GM21367 (cell line): ENCODE results near the gene CALN1.
"Not testable (repeated sequence)": the region's sequence is repeated elsewhere in the genome, so short reads cannot be mapped to it uniquely, and the experiment has no call there.

ENCODE experiments used
- ATAC-seq: cut with Tn5 transposase; IDR thresholded peaks from one replicate; pipeline ENCODE4 v1.9.1; 2021; ENCODE audit not compliant: unreplicated experiment

CALN1 gene

DNA sequence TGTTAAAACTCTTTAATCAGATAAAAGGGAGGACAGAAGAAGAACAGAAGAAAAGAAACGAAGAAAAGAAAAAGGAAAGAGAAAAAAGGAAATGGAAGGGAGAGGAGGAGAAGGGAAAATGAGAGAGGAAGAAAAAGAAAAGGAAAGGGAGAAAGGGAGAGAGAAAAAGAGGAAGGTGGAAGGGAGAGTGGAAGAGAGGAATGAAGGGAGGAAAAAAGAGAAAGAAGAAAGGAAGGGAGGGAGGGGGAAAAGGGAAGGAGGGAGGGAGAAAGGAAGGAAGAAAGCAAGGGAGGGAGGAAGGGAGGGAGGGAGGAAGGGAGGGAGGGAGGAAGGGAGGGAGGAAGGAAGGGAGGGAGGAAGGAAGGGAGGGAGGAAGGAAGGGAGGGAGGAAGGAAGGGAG is 305.7 kb downstream of the CALN1 start:
- no peak for ATAC-seq

DNA sequence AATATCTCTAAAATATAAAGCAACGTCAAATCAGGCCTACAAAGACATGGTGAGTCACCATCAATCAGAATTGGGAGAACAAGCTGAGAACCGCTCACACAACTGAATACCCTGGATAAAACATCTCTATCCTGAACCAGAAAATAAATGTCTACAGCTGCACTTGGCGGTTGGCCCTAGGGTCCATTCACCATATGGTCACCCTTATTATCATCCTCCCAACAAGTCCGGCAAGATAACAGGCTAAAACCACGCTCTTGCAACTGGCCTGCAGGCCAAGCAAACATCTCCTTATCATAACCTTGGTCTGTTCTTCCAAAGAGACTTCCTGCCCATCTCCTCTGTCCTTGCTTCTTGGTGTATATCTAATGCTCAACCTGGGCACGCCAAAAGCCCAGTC is 310.7 kb downstream of the CALN1 start:
- no peak for ATAC-seq

DNA sequence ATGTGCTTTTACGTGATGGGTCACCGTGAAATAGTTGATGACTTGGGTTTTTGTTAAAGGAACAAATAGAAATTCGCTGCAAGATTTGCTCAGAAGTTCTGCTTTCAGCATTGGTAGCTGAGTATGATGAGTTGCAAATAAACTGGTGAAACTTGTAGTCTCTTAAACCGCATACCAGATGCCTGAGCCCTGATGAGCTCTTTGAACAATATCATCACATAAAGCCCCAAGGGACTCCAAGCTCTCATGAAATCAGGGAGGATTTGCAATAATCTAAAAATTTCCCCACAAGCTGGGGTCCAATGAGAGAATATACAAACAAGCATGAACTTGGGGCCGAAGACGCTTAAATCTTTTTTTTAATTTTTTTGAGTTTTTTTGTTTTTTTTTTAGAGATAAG is 312.4 kb downstream of the CALN1 start:
- ATAC-seq, result no peak

DNA sequence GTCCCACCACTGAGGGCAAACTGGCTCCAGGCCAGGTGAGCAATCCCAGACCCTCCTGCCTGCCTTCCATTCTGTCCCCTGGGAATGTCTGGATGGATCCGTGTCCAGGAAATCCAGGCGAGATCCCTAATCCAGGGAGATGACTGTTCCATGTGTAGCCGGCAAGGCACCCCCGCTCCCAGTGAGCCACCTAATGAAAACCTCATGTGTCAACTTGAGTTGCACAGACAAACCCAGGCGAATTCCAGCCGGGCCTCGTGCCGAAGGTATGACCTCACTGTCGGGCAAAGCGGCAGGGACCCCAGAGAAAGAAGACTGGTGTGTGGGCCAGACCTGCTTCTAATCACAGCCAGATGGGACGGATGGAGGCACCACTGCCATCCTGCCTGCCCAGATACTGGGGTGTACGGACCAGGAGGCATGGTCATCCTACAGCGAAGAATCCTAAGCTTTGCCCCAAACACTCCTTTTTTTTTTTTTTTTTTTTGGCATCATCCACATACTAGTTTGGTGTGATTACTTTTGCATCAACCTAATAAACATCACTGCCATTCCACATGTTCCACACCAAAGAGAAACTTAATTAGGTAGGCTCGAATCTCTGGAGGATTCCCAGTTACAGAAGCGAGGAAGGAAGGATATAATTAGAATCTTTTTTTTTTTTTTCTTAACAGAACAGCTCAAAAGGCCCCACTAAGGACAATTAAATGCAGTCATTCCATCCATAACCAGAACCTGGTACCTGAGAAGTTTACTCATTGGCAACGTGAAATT is 313.1 kb downstream of the CALN1 start:
- ATAC-seq, result no peak

DNA sequence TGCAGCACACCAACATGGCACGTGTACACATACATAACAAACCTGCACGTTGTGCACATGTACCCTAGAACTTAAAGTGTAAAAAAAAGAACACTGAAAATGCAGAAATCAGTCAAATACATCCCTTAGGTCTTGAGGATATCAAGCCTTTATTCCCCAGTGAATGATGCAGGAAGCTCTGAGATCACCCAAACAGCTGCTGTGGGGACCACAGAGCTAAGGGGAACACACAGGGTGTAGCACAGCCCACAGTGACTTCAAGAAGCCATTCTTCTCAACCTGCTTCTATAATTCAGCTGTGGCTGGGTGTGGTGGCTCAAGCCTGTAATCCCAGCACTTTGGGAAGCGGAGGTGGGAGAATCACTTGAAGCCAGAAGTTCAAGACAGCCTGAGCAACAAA is 314.9 kb downstream of the CALN1 start:
- no peak for ATAC-seq

DNA sequence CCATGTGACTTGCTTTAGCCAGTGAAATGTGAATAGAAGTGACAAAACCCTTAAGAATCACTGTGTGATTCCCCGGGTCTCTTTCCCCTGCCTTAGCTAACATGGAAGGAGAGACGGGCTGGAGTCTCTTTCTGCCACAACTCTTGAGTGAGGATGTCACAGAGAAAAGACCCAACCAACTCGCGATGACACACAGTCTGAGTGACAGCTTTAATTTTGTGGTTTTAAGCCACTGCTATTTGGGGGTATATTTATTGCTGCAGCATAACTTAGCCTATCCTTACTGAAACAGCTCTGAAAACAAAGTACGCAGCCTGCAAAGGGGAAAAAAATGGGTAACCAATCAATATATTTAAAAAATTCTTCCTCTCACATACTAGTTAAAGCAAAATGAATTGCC is 319.4 kb downstream of the CALN1 start:
- no peak for ATAC-seq

DNA sequence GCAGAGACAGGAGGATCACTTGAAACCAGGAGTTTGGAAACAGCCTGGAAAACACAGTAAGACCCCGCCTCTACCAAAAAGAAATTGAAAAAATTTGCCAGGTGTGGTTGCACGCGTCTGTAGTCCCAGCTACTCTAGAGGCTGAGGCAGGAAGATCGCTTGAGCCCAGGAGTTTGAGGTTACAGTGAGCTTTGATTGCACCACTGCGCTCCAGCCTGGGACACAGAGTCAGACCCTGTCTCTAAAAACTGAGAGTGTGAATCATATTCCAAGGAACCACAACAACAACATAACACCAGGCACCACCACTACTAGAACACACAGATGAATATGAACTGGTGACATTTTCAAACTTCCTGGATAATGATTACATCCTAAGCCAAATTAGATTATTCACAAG is 324.2 kb downstream of the CALN1 start:
- no peak for ATAC-seq

DNA sequence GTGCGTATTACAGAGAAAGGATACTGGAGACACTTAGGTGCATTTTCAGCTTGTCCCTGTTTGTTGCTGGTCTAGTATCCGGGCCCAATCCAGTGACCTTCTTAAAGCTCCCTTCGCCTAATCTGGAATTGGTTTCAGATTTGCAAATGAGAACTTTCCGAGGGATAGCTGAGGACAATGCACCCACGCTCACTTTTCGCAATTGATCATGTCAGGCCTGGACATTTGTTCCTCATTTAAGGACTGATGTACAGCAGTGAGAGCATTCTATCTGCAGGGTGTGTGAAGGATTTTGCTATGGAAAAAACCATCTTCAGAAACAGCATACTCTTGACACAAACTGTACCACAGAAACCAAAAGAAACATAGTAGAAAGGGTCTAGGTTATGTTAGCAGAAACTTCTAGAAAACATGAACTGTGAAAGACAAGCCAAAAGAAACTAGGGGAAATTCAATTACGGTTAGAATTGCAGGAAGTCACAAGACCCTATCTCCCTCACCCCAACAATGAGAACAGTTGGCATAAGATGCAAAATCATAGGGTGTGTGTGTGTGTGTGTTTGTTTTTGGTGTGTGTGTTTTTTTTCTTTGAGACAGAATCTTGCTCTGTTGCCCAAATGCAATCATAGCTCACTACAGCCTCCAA is 331.1 kb downstream of the CALN1 start:
- ATAC-seq, result no peak

DNA sequence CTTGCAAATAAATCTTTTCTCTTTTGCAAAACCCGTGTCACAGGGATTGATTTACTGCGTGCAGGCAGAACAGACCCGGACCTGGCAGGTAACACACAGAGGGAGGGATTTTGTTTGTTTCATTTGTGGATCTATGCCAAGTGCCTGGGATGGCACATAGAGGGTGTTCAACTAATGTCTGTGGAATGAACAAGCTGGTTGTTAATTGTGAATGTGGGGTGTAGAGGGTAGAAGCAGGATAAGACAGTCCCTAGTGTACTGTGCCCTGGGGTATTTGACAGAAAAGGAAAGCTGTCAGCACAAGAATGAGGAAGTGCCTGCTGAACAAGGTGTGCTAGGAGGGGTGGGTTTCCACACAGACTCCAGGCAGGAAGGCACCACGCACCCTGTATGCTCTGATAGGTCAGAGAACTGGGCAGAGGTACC is 331.8 kb downstream of the CALN1 start:
- no peak for ATAC-seq

DNA sequence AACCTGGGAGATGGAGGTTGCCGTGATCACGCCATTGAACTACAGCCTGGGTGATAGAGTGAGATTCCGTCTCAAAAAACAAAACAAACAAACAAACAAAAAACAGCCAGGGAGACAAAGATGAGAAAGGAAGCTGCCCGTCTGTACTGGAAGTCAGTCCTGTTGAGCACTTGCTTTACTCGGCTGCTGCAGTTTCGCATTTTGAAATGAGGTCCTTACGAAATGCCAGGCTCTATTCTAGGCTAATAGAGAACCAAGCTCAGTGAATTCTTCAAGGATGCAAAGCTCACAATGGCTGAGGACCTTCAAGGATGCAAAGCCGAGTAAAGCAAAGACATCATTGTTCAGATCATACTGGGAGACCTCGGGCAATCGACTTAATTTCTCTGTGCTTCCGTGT is 333.3 kb downstream of the CALN1 start:
- no peak for ATAC-seq

DNA sequence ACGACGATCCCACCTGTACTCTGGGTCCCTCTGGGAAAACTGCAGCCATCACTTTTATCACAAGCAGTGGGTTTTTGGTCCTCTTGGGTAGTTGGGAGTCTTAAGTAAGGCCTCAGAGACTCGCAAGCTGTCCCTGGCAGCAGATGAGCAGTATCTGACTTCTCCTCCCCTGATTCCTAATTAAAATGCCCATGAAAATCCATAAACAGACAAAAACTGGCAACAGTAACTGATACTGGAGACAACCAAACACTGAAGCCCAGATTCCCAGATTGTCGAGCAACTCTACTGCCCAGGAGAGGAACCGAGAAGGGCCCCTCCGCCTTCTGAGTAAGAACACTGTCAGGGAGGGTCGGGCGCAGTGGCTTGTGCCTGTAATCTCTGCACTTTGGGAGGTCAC is 333.8 kb downstream of the CALN1 start:
- ATAC-seq, result no peak

DNA sequence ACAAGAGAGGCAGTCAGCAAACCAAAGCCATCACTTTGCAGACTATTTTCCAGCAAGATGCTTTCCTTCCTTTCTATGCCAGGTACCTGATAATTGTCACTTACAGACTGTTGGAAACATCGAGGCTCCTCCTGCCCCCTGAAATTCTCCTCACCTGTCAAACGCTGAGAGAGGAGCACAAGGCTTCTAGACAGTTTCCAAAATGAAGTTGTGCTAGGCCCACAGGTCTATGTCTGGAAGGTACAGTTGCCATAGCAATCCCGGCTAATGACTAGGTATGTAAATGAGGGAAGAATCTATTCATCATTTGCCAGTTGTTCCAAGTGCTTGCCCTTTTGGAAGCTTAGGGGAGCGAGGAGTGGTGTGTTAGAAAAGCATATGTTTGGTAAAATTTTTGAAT is 334.4 kb downstream of the CALN1 start:
- ATAC-seq, result no peak

DNA sequence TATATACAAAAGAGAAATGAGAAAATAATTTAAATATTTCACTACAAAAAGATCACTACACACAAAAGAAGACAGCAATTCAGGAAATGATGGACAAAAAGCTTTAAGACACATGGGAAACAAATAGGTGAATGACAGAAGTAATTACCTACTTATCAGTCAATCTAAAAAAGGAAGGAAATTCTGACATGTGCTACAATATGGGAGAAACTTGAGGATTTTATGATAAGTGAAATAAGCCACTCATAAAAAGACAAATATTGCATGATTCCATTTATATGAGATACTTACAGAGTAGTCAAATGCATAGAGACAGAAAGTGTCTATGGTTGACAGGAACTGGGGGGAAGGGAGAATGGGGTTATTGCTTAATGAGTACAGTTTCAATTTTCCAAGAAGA is 339.2 kb downstream of the CALN1 start:
- no peak for ATAC-seq

DNA sequence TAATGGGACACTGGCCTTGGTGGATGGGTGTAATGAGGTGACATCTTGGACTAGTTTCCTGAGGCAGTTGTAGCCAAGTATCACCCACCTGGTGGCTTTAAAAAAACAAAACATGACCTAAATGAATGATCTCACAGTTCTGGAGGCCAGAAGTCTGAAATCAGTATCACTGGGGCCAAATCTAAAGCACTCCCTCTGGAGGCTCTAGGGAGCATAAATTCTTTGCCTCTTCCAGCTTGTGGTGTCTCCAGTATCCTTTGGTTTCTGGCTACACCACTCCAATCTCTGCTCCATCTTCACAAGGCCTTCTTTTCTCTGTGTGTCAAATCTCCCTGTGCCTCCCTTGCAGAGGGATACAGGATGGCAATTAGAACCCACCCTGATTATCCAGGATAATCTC is 342.9 kb downstream of the CALN1 start:
- no peak for ATAC-seq

DNA sequence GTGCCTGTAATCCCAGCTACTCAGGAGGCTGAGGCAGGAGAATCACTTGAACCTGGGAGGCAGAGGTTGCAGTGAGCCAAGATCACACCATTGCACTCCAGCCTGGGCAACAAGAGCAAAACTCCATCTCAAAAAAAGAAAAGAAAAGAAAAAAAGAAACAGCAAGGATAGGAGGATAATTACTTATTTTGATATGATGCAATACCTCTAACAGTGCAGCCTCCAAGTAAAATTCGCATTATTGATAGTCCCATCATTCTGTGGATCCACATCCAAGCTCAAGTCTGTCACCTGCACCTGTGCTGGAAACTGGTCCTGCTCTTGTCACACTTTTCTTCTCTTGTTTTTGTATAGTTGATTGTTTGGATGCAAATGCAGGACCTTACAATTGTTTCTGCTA is 346.4 kb downstream of the CALN1 start:
- not testable (repeated sequence) for ATAC-seq

DNA sequence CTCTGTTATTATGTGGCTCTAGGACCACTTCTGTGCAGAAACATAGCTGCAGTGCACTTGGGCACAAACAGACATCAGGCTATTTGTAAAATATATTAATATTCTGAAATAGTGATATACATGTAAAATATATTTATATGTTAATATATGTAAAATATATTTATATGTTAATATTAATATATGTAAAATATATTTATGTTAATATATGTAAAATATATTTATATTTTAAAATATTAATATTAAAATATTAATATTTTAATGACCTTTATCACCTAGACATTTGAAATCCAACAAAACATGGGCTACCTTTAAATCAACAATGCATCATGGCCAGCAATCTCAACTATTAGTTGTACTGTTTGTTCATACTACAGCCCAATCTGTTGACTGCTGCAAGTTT is 347.2 kb downstream of the CALN1 start:
- no peak for ATAC-seq

DNA sequence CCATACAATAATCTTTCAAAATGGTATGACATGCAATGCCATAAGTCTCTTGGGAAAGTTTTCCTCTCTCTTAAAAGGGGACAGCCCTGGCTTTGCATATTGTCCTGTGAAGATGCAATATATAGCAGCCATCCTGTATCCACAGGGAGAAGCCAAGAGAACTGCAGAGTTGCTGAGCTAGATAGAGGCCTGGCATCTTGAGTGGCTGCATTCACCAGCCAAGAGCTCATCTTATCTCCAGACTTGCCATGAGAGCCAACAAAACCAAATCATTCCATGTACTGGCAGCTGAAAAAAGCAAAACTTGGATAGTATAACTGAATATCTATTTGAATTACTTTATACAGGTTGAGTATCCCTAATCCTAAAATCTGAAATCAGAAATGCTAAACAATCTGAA is 348.8 kb downstream of the CALN1 start:
- ATAC-seq, result no peak

DNA sequence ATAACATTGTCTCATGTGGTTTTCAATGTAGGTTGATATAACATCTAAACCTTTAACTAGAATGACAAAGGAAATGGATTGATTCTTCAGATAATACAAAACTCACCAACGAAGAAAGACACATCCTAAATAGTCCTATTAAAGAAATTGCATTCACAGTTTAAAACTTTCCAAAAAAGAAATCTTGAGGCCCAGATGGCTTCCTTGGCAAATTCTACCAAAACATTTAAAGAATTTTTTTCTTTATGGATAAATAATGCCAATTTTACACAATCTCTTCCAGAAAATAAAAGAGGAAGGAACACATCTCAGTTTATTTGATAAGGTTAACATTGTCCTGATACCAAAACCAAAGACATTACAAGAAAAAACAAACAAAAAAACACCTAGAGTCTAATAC is 349.5 kb downstream of the CALN1 start:
- ATAC-seq, result no peak

DNA sequence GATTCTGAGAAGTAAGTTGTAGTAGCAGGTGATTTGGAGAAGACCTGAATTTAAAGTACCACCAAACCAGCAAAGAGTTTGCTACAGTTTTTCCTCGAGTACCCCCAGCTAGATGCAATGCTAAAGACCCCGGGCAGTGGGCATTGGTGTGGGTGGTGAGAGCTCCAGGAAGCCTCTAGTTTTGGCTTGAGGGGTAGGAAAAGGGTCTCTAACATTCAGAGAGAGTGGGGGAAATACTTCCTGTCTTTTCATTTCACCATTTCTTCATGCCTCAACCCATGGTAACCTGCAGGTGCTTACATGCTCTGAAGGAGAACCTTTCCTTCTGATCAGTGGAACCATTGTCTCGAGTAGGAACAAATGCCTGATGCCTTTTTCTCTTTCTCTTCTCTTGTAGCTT is 352.2 kb downstream of the CALN1 start:
- no peak for ATAC-seq

DNA sequence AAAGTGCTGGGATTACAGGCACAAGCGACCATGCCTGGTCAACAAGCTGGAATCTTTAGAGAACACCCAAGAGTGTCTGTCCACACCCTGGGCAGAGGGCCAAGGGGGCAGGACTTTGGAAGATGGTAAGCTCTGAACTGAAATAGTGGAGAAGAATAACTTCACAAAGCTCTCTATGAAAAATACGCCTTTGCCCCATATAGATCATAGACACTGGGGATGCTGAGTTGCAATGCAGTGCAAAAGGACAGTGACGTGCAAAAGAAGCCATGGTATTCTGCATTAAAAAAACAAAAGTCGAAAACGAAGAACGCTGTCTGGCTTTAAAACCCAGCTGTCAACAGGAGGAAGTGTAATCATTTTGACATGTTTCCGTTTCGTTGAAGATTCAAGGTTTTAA is 353.6 kb downstream of the CALN1 start:
- ATAC-seq, result no peak

DNA sequence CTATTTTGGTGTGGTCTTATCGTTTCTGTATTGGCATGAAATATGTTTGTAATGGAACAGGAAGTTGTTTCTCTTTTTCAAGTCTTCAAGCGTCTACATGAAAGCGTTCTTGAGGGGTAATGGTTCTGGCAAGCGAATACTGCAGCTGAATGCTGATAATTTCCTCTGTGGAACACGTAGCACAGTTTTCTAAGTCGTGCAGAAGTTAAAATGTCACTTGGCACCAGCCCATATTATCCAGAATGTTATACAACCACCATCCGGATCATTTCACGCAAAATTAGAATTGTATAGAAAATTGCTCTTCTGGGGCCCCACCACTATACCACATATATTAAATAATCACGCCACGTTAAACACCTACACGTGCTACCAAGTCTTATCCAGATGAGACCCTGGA is 354.3 kb downstream of the CALN1 start:
- no peak for ATAC-seq

DNA sequence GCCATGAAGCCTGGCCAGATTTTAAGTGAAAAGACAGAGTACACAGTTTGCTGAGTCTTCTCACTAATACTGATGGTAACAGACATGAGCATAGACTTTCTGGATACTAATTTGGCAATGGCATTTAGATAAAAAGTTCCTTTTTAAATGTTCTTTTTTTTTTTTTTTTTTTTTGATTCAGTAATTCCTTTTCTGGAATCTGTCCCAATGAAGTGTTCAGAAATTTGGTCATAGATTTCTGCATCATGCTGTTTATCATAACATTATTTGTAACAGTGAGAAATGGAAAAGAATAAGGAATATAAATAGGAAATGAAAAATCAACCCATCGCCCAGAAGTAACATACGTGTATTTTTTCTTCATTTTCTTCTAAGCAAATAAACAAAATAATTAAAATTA is 354.9 kb downstream of the CALN1 start:
- ATAC-seq, result no peak

DNA sequence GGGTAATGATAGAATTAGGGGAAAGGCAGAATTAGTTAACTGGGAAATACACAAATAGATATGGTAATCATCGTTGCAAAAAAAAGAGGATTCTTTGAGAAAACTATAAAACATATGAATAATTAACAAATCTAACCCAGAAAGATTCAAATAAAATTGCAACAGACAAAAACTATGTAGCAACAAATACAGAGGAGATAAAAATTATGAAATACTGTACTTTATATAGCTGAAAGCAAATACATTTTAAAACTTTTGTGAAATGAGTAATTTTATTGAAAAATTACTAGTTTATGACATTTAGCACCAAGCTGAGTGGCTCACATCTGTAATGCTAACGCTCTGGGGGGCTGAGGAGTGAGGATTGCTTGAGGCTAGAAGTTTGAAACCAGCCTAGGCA is 356.7 kb downstream of the CALN1 start:
- ATAC-seq, result no peak
